Adrenal gland (tissue), 5 donors: ENCODE results near the gene RYR1.

Source experiments
- CTCF ChIP-seq, 6 experiments: fragments of 450-650 bp in 4 of 6; fragments of 200-600 bp in 2 of 6; sonication (generic) in 1 of 6; IDR thresholded peaks; 1 replicate in 5 of 6; 2 replicates in 1 of 6; pipeline versions ENCODE4 v1.5.1 to v1.8.0; 2016 to 2021; ENCODE audit warnings: antibody characterized with exemption in 6 of 6, mild to moderate bottlenecking in 2 of 6, moderate library complexity in 1 of 6
- POLR2A ChIP-seq, 2 donors: fragments of 450-650 bp; IDR thresholded peaks; one replicate each; pipeline ENCODE4 v1.6.1; 2017; ENCODE audit warnings: antibody characterized with exemption in 2 of 2, mild to moderate bottlenecking in 2 of 2, moderate library complexity in 1 of 2
- donor health status: DM: no; HTN: no; CAD: no.

- TF ChIP-seq CTCF (IDR thresholded peaks at IDR 0.05): peak in 5 of 6 experiments; percentile 39 to 74 (median 60)
- TF ChIP-seq POLR2A (IDR thresholded peaks at IDR 0.05): no peak
Observed at GRCh38 chr19:38543807-38544568, 110.5 kb downstream of the RYR1 start.
